ENCODE measurements around the gene SELENOV. TPM values are rescaled to one million over a fixed set of nuclear protein-coding genes. Genes with fewer than 3 reads are reported as not detected.

The SELENOV gene
- total RNA-seq, 1 experiment from 2014 or later: not detected

DNA sequence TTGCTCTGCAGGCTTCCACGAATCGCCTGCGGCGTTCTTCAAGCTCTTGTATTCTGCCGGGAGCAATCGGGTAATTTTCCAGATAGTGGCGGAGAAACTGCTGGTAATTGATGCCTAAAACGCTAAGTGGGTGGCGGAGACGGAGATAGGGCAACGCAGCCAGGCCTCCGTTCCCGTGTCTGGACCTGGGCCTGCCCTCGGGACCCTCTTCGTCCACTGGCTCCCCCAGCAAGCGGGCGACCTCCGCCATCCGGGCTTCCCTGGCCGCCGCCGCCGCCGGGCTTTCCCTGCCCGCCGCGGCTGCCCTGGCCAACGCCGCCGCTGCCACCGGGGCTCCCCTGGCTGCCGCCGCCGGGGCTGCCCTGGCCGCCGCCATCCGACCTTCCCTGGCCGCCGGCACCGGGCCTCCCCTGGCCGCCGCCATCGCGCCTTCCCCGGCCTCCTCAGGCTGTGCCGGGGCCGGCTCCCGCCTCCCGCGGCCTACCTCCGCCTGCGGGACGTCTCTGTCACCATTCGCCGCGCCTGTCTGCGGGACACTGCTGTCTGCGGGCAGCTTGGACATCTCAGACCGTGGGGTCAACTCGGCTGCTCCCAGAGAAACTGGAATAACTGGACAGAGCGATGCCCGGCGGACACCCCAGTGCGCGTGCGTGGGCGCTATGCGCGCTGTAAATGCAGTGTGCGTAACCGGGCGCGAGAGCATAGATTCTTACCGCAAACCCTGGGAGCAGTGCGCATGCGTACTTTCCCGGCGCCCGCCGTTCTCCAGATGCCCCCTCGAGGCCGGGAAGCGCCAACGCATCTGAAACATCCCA, 24.8 kb downstream of the SELENOV start, which contains the start of gene EID2:
Gene EID2, minus strand, starts transcription at position 644 of the 815 bp plus-strand sequence. Its CDS starts 82 bp downstream, at position 562.
- Histone ChIP-seq H3K27ac (ENCODE audit: low read depth, low read length) (peak within 1 kb of the TSS; percentile 86), H3K4me3 (replicated peaks in 1 of 2; ENCODE audit: low read depth in 1 of 2, low read length in 2 of 2) (peak within 1 kb of the TSS; percentile 78 to 82), H3K4me1 (ENCODE audit: control insufficient read depth in 1 of 2, insufficient read depth in 2 of 2, low read length in 2 of 2) (peaks cover 11 to 19% of the 10 kb centered on the region in 2 experiments), H4K20me1 (ENCODE audit: insufficient read depth) (no peaks in the 10 kb centered on the region), H2AFZ (ENCODE audit: low read depth, low read length, poor library complexity, severe bottlenecking) (peak within 1 kb of the TSS; percentile 99), H3K9me2 (ENCODE audit: insufficient read depth) (no peaks in the 10 kb centered on the region), H3K27me3 (ENCODE audit: insufficient read depth, low read length) (no peaks in the 10 kb centered on the region), H3K4me2 (ENCODE audit: low read length) (peak within 1 kb of the TSS; percentile 93), H3K9me3 (ENCODE audit: control insufficient read depth in 1 of 2, insufficient read depth in 1 of 2, low read depth in 1 of 2, low read length in 2 of 2) (no peaks in the 10 kb centered on the region), H3K9ac (ENCODE audit: low read length) (peak within 1 kb of the TSS; percentile 71), H3K79me2 (ENCODE audit: insufficient read depth, low read length) (peaks cover 16% of the 10 kb centered on the region), H3K36me3 (ENCODE audit: control insufficient read depth in 1 of 2, insufficient read depth in 2 of 2, low read length in 2 of 2) (no peaks in the 10 kb centered on the region)
- DNase-seq (ENCODE audit: low read depth, low spot score): peak; percentile 84
- no peak for TF ChIP-seq REST (IDR thresholded peaks at IDR 0.05; ENCODE audit: low read depth)
- TF ChIP-seq EZH2 (IDR thresholded peaks at IDR 0.05): no peak
- TF ChIP-seq YY1 (IDR thresholded peaks at IDR 0.05; ENCODE audit: extremely low read depth, insufficient replicate concordance, low read depth, low read length): no peak
- TF ChIP-seq POLR2AphosphoS5 (IDR thresholded peaks at IDR 0.05; ENCODE audit: low read depth, low read length): peak; percentile 88
- TF ChIP-seq POLR2A (IDR thresholded peaks at IDR 0.05; ENCODE audit: borderline replicate concordance, extremely low read depth, insufficient read depth, insufficient read length): peak; percentile 77
- TF ChIP-seq CBX3 (IDR thresholded peaks at IDR 0.05; ENCODE audit: low read depth): no peak
- TF ChIP-seq CEBPB (IDR thresholded peaks at IDR 0.05; ENCODE audit: low read depth): no peak
- TF ChIP-seq SRF (IDR thresholded peaks at IDR 0.05; ENCODE audit: low read depth): no peak
- no peak for TF ChIP-seq ELF1 (IDR thresholded peaks at IDR 0.05; ENCODE audit: borderline replicate concordance, low read depth)
- TF ChIP-seq EGR1 (IDR thresholded peaks at IDR 0.05; ENCODE audit: low read depth): peak; percentile 92
- peak; percentile 95 for TF ChIP-seq ZFX (IDR thresholded peaks at IDR 0.05)
- peak; percentile 65 for TF ChIP-seq RAD21 (IDR thresholded peaks at IDR 0.05; ENCODE audit: low read depth)
- peak; percentile 5 for TF ChIP-seq TCF7L2 (IDR thresholded peaks at IDR 0.05; ENCODE audit: borderline replicate concordance, extremely low read depth, insufficient read depth, insufficient read length)
- no peak for TF ChIP-seq EZH2phosphoT487 (IDR thresholded peaks at IDR 0.05; ENCODE audit: borderline replicate concordance)
- TF ChIP-seq, protein P1, sequence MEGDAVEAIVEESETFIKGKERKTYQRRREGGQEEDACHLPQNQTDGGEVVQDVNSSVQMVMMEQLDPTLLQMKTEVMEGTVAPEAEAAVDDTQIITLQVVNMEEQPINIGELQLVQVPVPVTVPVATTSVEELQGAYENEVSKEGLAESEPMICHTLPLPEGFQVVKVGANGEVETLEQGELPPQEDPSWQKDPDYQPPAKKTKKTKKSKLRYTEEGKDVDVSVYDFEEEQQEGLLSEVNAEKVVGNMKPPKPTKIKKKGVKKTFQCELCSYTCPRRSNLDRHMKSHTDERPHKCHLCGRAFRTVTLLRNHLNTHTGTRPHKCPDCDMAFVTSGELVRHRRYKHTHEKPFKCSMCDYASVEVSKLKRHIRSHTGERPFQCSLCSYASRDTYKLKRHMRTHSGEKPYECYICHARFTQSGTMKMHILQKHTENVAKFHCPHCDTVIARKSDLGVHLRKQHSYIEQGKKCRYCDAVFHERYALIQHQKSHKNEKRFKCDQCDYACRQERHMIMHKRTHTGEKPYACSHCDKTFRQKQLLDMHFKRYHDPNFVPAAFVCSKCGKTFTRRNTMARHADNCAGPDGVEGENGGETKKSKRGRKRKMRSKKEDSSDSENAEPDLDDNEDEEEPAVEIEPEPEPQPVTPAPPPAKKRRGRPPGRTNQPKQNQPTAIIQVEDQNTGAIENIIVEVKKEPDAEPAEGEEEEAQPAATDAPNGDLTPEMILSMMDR (IDR thresholded peaks at IDR 0.05 in 2 of 3, conservative IDR thresholded peaks at IDR 0.05 in 1 of 3; ENCODE audit: borderline replicate concordance in 1 of 3, insufficient read depth in 1 of 3, low read depth in 2 of 3, low read length in 2 of 3): peak; percentile 62 to 71 (median 65); a peak in 5 of 6 replicates
- TF ChIP-seq FOSL1 (IDR thresholded peaks at IDR 0.05; ENCODE audit: low read depth): no peak
- no peak for TF ChIP-seq ATF3 (IDR thresholded peaks at IDR 0.05)
- ChIA-PET CTCF (interaction anchor here (0.9 to 1.9 kb wide), 4 partner anchors 9 to 133 kb away, joined by 3 to 9 read pairs (median 4); no protein-coding TSS in a partner anchor), RAD21 (ENCODE audit: low non-redundant PET in 1 of 2, low total read pairs in 2 of 2, uncharacterized antibody in 2 of 2, unreplicated experiment in 2 of 2) (no interaction called here), POLR2A (interaction anchor here (1.6 kb wide), 1 partner anchor 104 kb away, joined by 5 read pairs; the partner anchor contains the start of gene RPS16)
- no TSS peak for BruUV-seq (replicated peaks)
- ATAC-seq: peak; percentile 96
- intact Hi-C loops (cut with micrococcal nuclease): loop anchor here (2.0 to 10.0 kb wide), 2 partner anchors 99 to 325 kb away; no protein-coding TSS in a partner anchor

Data from HCT116 (cell line).